Neutrophil (primary cell): Measurements from ENCODE around the gene SHB.

Source experiments
- H3K27ac ChIP-seq: fragments of 200-600 bp; sonication (generic); 2 replicates; pipeline ENCODE4 v1.5.1; 2016; ENCODE audit warnings: mild to moderate bottlenecking, moderate library complexity
- H3K27me3 ChIP-seq: fragments of 200-600 bp; sonication (generic); 2 replicates; pipeline ENCODE4 v1.6.0; 2016; ENCODE audit warnings: mild to moderate bottlenecking
- H3K36me3 ChIP-seq: fragments of 200-600 bp; sonication (generic); 2 replicates; pipeline ENCODE4 v1.5.1; 2017
- H3K4me1 ChIP-seq, 2 experiments: fragments of 200-600 bp in 1 of 2; sonication (generic) in 1 of 2; 1 replicate in 1 of 2; 2 replicates in 1 of 2; pipeline versions ENCODE4 v1.5.1 to v1.6.1; 2013 to 2016; ENCODE audit warnings: low read depth in 1 of 2, low read length in 1 of 2, mild to moderate bottlenecking in 1 of 2, moderate library complexity in 1 of 2; ENCODE audit not compliant: control insufficient read depth in 1 of 2, insufficient read depth in 1 of 2
- H3K4me3 ChIP-seq, 2 experiments: fragments of 200-600 bp in 1 of 2; sonication (generic) in 1 of 2; 1 replicate in 1 of 2; 2 replicates in 1 of 2; pipeline ENCODE4 v1.5.1; 2013 to 2016; ENCODE audit warnings: low read depth in 1 of 2, low read length in 1 of 2, mild to moderate bottlenecking in 1 of 2, moderate library complexity in 1 of 2
- H3K9me3 ChIP-seq: fragments of 200-600 bp; sonication (generic); 2 replicates; pipeline ENCODE4 v1.5.1; 2016
- TF ChIP-seq, protein P1 (sequence below): fragments of 200-600 bp; sonication (generic); IDR thresholded peaks from 2 replicates; pipeline ENCODE4 v1.5.1; 2016; ENCODE audit warnings: antibody characterized with exemption

The SHB gene

GRCh38 chr9:38007016-38007415 is 62.0 kb downstream of the SHB start:
- Histone ChIP-seq H3K4me1 (peaks cover 8 to 9% of the 10 kb centered on the region in 2 experiments), H3K27ac (no peak overlapping the region), H3K36me3 (no peaks in the 10 kb centered on the region), H3K9me3 (no peaks in the 10 kb centered on the region), H3K27me3 (no peaks in the 10 kb centered on the region), H3K4me3 (no peak overlapping the region)
- TF ChIP-seq, protein P1, sequence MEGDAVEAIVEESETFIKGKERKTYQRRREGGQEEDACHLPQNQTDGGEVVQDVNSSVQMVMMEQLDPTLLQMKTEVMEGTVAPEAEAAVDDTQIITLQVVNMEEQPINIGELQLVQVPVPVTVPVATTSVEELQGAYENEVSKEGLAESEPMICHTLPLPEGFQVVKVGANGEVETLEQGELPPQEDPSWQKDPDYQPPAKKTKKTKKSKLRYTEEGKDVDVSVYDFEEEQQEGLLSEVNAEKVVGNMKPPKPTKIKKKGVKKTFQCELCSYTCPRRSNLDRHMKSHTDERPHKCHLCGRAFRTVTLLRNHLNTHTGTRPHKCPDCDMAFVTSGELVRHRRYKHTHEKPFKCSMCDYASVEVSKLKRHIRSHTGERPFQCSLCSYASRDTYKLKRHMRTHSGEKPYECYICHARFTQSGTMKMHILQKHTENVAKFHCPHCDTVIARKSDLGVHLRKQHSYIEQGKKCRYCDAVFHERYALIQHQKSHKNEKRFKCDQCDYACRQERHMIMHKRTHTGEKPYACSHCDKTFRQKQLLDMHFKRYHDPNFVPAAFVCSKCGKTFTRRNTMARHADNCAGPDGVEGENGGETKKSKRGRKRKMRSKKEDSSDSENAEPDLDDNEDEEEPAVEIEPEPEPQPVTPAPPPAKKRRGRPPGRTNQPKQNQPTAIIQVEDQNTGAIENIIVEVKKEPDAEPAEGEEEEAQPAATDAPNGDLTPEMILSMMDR = no peak

DNA sequence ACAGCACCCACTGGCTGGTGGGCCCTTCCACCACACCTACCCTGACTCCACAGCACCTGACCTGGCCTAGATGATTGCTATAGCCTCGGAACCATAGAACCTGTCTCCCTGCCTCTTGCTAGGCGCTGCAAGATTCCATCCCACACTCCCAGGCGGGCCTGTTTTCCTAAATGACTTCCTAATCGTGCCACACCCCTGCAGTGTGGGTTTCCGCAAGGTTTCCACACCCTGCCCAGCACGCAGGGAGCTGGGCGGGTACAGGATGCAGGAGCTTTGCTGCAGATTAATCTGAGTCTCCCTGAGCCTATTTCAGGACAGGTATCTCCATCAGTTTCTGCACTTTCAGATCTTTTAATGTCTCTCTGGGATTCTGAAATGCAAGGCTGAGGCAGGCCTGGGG is 62.9 kb downstream of the SHB start:
- H3K27ac ChIP-seq = no peak overlapping the region
- no peak overlapping the region for H3K4me3 ChIP-seq
- H3K9me3 ChIP-seq = no peaks in the 10 kb centered on the region
- H3K27me3 ChIP-seq = no peaks in the 10 kb centered on the region
- TF ChIP-seq, protein P1 = no peak
- no peaks in the 10 kb centered on the region for H3K36me3 ChIP-seq
- peaks cover 8 to 9% of the 10 kb centered on the region in 2 experiments for H3K4me1 ChIP-seq

DNA sequence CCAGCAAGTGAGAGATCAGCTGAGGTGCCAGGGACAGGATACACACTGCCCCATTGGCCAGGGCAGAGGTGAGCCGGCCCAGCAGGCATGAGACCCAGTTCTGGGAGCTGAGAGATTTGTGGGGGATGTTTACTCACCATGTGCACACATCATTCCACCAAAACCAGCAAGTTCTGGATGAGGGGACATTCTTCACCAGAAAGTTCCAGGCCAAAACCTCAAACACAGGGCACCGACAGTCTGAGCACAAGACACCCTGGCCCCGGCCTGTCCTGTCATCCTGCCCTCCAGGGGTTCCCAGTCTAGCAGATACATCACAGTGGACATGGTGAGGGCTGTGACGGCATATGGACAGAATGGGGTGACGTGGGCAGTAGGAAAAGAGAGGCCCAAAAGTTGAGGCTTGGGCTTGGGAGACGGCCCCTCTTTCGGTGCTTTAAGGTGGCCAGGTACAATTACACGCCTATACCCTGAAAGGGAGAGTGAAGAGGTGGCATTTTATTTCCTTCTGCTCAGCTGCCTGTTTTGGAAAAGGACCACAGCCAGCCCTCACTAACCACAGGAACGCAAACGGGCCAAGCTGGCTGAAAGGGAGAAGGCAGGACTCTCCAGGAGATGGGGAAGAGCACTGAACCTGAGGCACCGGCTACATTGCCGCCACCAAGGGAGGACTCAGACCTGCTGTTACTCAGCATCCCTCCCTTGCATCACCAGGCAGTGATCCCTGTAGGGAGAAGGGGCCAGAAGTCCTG is 64.0 kb downstream of the SHB start:
- Histone ChIP-seq H3K27ac (no peak overlapping the region), H3K4me1 (peaks cover 8 to 9% of the 10 kb centered on the region in 2 experiments)
- TF ChIP-seq, protein P1 = no peak

DNA sequence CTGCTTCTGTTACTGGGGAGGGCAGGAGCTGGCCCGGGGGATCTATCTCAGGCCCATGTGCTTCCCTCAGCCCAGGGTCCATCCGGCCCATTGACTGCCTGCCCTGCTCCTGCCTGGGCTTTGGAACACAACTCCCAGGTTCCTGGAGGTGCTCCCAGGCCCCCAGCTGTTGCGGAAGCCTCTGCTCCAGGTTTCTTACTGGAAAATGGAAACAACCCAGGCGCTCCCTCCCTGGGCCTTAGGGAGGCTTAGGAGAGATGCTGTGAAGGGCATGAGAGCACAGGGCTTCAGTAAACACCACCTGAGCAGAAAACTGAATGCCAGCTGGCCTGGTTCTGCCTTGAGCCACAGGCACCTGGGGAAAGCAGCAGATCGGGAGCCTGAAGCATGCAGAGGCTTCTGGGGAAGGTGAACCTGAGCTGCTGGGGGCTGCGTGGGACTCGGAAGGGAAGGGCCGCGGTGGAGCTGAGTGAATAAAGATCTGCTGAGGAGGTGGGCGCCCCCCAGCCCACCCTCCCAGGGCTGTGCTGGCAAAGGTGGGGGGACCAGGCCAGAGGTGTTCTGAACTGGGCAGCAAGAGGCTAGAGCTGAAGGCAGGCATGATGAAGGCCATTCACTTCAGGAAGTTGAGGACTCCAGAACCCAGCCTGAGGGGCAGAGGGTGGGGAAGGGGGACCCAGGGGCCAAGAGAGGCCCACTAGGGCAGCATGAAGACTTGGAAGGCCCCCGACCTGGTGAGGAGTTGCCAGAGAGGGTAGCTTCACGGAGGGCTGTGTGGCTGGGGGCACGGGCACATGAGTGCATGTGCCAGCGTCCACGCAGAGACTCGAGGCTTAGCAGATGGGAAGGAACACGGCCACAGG is 64.8 kb downstream of the SHB start:
- H3K27me3 ChIP-seq = no peaks in the 10 kb centered on the region
- no peak overlapping the region for H3K27ac ChIP-seq
- no peak overlapping the region for H3K4me3 ChIP-seq
- peaks cover 8 to 9% of the 10 kb centered on the region in 2 experiments for H3K4me1 ChIP-seq
- TF ChIP-seq, protein P1 = no peak
- H3K36me3 ChIP-seq = no peaks in the 10 kb centered on the region
- H3K9me3 ChIP-seq = no peaks in the 10 kb centered on the region

More for the DNA sequence above, 64.0 kb downstream of the SHB start:
- H3K4me3 ChIP-seq = no peak overlapping the region
- H3K9me3 ChIP-seq = no peaks in the 10 kb centered on the region
- no peaks in the 10 kb centered on the region for H3K36me3 ChIP-seq
- H3K27me3 ChIP-seq = no peaks in the 10 kb centered on the region

DNA sequence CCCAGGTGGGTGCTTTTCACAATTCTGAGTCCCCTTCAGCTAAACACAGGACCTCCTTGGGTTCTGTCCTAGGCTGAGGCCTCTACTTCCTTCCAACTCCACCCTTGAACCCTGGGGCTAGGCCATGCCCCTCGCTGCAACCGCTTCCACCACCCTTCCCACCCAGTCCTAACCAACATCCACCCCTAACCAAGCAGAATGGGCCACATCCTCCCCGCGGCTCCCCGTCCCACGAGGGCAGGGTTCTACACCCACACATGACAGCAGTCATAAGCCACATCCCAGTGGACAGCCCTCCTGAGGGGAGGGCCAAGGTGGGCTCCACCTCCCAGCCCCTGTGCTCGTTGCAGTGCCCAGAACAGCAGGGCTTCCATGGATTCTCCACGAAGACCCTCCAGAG is 65.8 kb downstream of the SHB start:
- TF ChIP-seq, protein P1 = no peak
- Histone ChIP-seq H3K9me3 (no peaks in the 10 kb centered on the region), H3K27me3 (no peaks in the 10 kb centered on the region), H3K36me3 (no peaks in the 10 kb centered on the region), H3K4me3 (no peak overlapping the region), H3K4me1 (peaks cover 3 to 10% of the 10 kb centered on the region in 2 experiments), H3K27ac (no peak overlapping the region)
